ENCODE data around the gene ST7.

ST7 gene

GRCh38 chr7:117202511-117202910 is 249.2 kb downstream of the ST7 start:
- no peak for DNase-seq

GRCh38 chr7:117203205-117203604 is 249.9 kb downstream of the ST7 start:
- no peak for DNase-seq

- DNase-seq: no peak
Measured at GRCh38 chr7:117205873-117206272, 252.6 kb downstream of the ST7 start.

- no peak for DNase-seq
Measured at GRCh38 chr7:117208257-117208656, 255.0 kb downstream of the ST7 start.

- DNase-seq: no peak
Measured at GRCh38 chr7:117210397-117210796, 257.1 kb downstream of the ST7 start.

GRCh38 chr7:117210908-117211307 is 257.6 kb downstream of the ST7 start:
- no peak for DNase-seq

GRCh38 chr7:117211614-117212013 is 258.3 kb downstream of the ST7 start:
- no peak for DNase-seq

- peak; percentile 71 for DNase-seq
Measured at GRCh38 chr7:117212969-117213877, 259.9 kb downstream of the ST7 start.

- no peak for DNase-seq
Measured at GRCh38 chr7:117216010-117216409, 262.7 kb downstream of the ST7 start.

- DNase-seq: peak; percentile 22
Measured at GRCh38 chr7:117216436-117217069, 263.3 kb downstream of the ST7 start.

- DNase-seq: no peak
Measured at GRCh38 chr7:117217106-117218035, 264.1 kb downstream of the ST7 start.

GRCh38 chr7:117218700-117219099 is 265.4 kb downstream of the ST7 start:
- no peak for DNase-seq

- no peak for DNase-seq
Measured at GRCh38 chr7:117219485-117219884, 266.2 kb downstream of the ST7 start.

- no peak for DNase-seq
Measured at GRCh38 chr7:117220836-117221235, 267.5 kb downstream of the ST7 start.

GRCh38 chr7:117225536-117225935 is 272.2 kb downstream of the ST7 start:
- no peak for DNase-seq

- DNase-seq: peak; percentile 40
Measured at GRCh38 chr7:117227091-117227490, 273.8 kb downstream of the ST7 start.

- no peak for DNase-seq
Measured at GRCh38 chr7:117229350-117229749, 276.0 kb downstream of the ST7 start.

GRCh38 chr7:117230276-117231046 is 277.2 kb downstream of the ST7 start:
- peak; percentile 58 for DNase-seq

GRCh38 chr7:117231047-117231359 is 277.7 kb downstream of the ST7 start:
- DNase-seq: no peak

- no peak for DNase-seq
Measured at GRCh38 chr7:117237646-117238045, 284.3 kb downstream of the ST7 start.

GRCh38 chr7:117238472-117238871 is 285.2 kb downstream of the ST7 start:
- DNase-seq: no peak

- no peak for DNase-seq
Measured at GRCh38 chr7:117238937-117239336, 285.6 kb downstream of the ST7 start.

GRCh38 chr7:117241088-117241487 is 287.8 kb downstream of the ST7 start:
- DNase-seq: no peak
